ENCODE measurements around the gene GATM. TPM values are rescaled to one million over a fixed set of nuclear protein-coding genes. Genes with fewer than 3 reads are reported as not detected.

The GATM gene
- total RNA-seq, 2 donors from 2014 or later, result 36.0 to 38.2 TPM

DNA sequence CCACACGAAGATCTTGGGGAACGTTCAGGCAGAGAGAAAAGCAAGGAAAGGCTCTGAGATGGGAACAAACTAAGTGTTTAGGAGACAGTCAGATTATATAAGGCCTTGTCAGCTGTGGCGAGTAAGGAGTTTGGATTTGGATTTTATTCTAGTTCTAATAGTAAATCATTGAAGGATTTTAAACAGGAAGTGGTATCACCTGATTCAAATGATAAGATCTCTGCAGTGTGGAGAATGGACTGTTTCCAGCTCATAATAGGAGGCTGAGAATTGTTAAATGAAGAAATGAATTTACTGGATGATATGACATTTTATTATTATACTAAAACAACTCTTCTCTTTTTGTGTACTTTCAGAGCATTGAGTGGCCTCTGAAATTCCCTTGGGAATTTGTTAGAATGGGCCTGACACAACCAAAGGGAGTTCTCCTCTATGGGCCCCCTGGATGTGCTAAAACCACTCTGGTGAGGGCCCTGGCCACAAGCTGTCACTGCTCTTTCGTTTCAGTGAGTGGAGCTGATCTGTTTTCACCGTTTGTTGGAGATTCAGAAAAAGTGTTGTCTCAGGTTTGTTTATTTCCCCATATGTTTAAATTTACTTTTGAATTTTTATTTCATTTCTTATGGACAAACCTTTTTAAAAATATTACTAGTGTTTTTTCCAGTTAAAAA is 36.0 kb upstream of the GATM start:
- no peak overlapping the region for H3K4me3 ChIP-seq
- DNase-seq (ENCODE audit: low spot score), result no peak
- no peak for TF ChIP-seq CTCF (IDR thresholded peaks at IDR 0.05)
- no peaks in the 10 kb centered on the region for H3K27me3 ChIP-seq
- no peak overlapping the region for H3K27ac ChIP-seq
- H3K4me1 ChIP-seq, result no peaks in the 10 kb centered on the region
- no peaks in the 10 kb centered on the region for H3K9me3 ChIP-seq
- H3K36me3 ChIP-seq, result peaks cover 92% of the 10 kb centered on the region

DNA sequence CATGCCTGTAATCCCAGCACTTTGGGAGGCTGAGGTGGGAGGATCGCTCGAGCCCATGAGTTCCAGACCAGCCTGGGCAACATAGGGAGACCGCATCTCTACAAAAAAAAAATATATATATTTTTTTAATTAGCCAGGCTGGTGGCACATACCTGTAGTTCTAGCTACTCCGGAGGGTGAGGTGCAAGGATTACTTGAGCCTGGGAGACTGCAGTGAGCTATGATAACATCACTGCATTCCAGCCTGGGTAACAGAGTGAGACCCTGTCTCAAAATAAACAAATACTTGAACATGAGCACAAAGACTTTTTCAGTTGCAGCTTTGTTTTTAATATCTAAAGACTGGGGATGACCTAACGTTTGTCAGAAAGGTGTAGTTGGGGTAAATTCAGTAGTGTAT is 31.3 kb upstream of the GATM start:
- H3K9me3 ChIP-seq, result no peaks in the 10 kb centered on the region

DNA sequence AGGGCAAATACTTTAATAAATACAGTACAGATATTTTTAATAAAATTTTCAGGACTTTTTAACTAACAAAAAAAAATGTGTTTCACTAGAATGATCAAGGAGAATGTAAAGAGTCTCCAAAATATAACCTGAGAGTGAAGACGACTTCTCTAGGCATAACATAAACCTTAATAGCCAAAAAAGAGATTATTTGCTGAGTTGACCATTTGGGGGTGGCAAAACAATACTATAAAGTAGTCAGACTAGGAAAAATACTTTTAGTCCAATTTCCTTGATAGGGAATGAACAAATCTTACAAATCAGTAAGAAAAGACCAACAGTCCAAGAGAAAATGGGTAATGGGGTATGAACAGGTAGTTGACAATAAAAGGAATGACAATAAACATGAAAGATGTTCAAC is 29.4 kb upstream of the GATM start:
- no peak for TF ChIP-seq CTCF (IDR thresholded peaks at IDR 0.05)
- H3K4me1 ChIP-seq, result peaks cover 0 to 20% of the 10 kb centered on the region in 2 donors
- H3K36me3 ChIP-seq, result peaks cover 67% of the 10 kb centered on the region

More for the DNA sequence above, 31.3 kb upstream of the GATM start:
- peaks cover 85% of the 10 kb centered on the region for H3K36me3 ChIP-seq
- H3K27ac ChIP-seq, result no peak overlapping the region
- no peak for TF ChIP-seq CTCF (IDR thresholded peaks at IDR 0.05)
- H3K4me1 ChIP-seq, result peaks cover 0 to 6% of the 10 kb centered on the region in 2 donors
- no peak for DNase-seq (ENCODE audit: low spot score)
- H3K27me3 ChIP-seq, result no peaks in the 10 kb centered on the region
- no peak overlapping the region for H3K4me3 ChIP-seq

DNA sequence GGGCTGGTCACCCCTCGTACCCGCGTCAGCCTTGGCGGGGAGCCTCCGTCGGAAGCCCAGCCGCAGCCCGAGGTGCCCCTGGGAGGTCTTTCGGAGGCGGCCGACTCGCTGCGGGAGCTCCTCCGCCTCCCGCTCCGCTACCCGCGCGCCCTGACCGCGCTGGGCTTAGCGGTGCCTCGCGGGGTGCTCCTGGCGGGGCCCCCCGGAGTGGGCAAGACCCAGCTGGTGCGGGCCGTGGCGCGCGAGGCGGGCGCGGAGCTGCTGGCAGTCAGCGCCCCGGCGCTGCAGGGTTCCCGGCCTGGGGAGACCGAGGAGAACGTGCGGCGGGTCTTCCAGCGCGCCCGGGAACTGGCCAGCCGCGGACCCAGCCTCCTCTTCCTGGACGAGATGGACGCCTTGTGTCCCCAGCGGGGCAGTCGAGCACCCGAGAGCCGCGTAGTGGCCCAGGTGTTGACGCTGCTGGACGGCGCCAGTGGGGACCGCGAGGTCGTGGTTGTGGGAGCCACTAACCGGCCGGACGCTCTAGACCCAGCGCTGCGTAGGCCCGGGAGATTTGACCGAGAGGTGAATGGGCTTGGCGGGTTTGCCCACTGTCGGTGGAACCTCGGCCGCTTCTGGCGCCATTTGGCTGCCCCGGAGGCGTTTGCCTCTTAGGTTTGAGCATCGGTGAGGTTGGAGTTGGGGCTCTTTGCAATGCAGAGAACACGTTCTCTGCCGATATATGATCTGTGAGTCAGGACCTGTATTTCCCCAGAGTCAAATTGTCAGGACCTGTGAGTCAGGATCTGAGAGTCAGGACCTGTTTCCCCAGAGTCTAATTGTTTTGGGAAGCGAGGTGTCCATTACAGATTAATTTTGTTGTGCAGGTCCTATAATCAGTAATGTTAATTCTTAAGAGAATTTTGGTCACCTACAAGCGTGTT is 24.9 kb upstream of the GATM start:
- peak overlapping the region; percentile 92 to 94 for H3K27ac ChIP-seq
- TF ChIP-seq CTCF (IDR thresholded peaks at IDR 0.05), result no peak
- no peak for DNase-seq (ENCODE audit: low spot score)
- H3K36me3 ChIP-seq, result peaks cover 24% of the 10 kb centered on the region
- H3K4me1 ChIP-seq, result peaks cover 0 to 20% of the 10 kb centered on the region in 2 donors
- peak overlapping the region; percentile 80 to 99 for H3K4me3 ChIP-seq
- H3K9me3 ChIP-seq, result no peaks in the 10 kb centered on the region
- no peaks in the 10 kb centered on the region for H3K27me3 ChIP-seq

More for the DNA sequence above, 29.4 kb upstream of the GATM start:
- no peak overlapping the region for H3K4me3 ChIP-seq
- H3K9me3 ChIP-seq, result no peaks in the 10 kb centered on the region
- H3K27ac ChIP-seq, result no peak overlapping the region
- H3K27me3 ChIP-seq, result no peaks in the 10 kb centered on the region
- no peak for DNase-seq (ENCODE audit: low spot score)

DNA sequence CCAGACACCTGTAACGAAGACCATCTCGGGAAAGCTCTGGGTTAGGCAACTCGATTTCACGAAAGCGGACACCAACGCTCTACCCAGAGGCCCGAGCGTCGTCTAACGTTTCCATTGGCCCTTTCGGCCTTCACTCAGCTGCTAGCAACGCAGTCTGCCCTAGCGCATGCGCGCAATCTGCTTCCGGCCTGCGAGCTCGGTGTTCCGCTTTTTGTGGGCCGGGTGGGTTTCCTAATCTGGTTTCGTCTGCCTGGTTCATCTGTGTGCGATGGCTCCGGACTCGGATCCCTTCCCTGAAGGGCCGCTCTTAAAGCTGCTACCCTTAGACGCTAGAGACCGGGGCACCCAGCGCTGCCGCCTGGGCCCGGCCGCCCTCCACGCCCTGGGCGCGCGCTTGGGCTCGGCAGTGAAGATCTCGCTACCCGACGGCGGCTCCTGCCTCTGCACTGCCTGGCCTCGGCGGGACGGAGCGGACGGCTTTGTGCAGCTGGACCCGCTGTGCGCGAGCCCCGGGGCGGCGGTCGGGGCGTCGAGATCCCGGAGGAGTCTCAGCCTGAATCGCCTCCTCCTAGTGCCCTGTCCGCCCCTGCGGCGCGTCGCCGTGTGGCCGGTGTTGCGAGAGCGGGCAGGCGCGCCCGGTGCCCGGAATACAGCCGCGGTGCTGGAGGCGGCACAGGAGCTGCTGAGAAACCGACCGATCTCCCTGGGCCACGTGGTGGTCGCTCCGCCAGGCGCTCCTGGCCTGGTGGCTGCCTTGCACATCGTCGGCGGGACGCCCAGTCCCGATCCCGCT is 24.0 kb upstream of the GATM start:
- peak; percentile 95 for DNase-seq (ENCODE audit: low spot score)
- TF ChIP-seq CTCF (IDR thresholded peaks at IDR 0.05), result no peak
- Histone ChIP-seq H3K9me3 (no peaks in the 10 kb centered on the region), H3K36me3 (peaks cover 15% of the 10 kb centered on the region), H3K27me3 (no peaks in the 10 kb centered on the region), H3K4me3 (peak overlapping the region; percentile 80 to 99), H3K27ac (peak overlapping the region; percentile 92 to 94), H3K4me1 (peaks cover 0 to 20% of the 10 kb centered on the region in 2 donors)
